Karpas-422 (cell line): ENCODE results near the gene COL13A1. TPM values are rescaled to one million over a fixed set of nuclear protein-coding genes. Genes with fewer than 3 reads are reported as not detected.

Source experiments
- DNase-seq: peaks from one replicate; pipeline ENCODE4 v3.0.0-alpha.2; 2015
- H2AFZ ChIP-seq: fragments of 200-600 bp; sonication (generic); 2 replicates; pipeline ENCODE4 v1.6.1; 2014; ENCODE audit warnings: antibody characterized with exemption, low read length, mixed read lengths
- H3K27ac ChIP-seq: fragments of 200-600 bp; sonication (generic); 2 replicates; pipeline ENCODE4 v1.5.1; 2014; ENCODE audit warnings: mild to moderate bottlenecking, low read length, moderate library complexity
- H3K27me3 ChIP-seq: fragments of 200-600 bp; sonication (generic); 2 replicates; pipeline ENCODE4 v1.6.1; 2014; ENCODE audit warnings: low read length, mixed read lengths
- H3K36me3 ChIP-seq: fragments of 200-600 bp; sonication (generic); 2 replicates; pipeline ENCODE4 v1.6.1; 2014; ENCODE audit warnings: low read length, mixed read lengths; ENCODE audit not compliant: insufficient read depth
- H3K4me1 ChIP-seq: fragments of 200-600 bp; sonication (generic); 2 replicates; pipeline ENCODE4 v1.6.1; 2014; ENCODE audit warnings: mild to moderate bottlenecking, low read length, mixed read lengths
- H3K4me2 ChIP-seq: fragments of 200-600 bp; sonication (generic); 2 replicates; pipeline ENCODE4 v1.6.1; 2014; ENCODE audit warnings: low read length, low read depth, mild to moderate bottlenecking; ENCODE audit not compliant: poor library complexity, severe bottlenecking
- H3K4me3 ChIP-seq: fragments of 200-600 bp; sonication (generic); 2 replicates; pipeline ENCODE4 v1.5.1; 2014; ENCODE audit warnings: mild to moderate bottlenecking, antibody characterized with exemption, low read length, mixed read lengths
- H3K79me2 ChIP-seq: fragments of 200-600 bp; sonication (generic); 2 replicates; pipeline ENCODE4 v1.6.1; 2014; ENCODE audit warnings: mild to moderate bottlenecking, low read length, mixed read lengths
- H3K9ac ChIP-seq: fragments of 200-600 bp; sonication (generic); 2 replicates; pipeline ENCODE4 v1.6.0; 2014; ENCODE audit warnings: low read length
- H3K9me2 ChIP-seq: fragments of 200-600 bp; sonication (generic), shearing (Covaris generic); replicated peaks from 2 replicates; pipeline ENCODE4 v1.6.0; 2014; ENCODE audit warnings: mild to moderate bottlenecking, low read length, moderate library complexity; ENCODE audit not compliant: insufficient read depth
- H3K9me3 ChIP-seq: fragments of 300-700, 200-600 bp; sonication (generic); 2 replicates; pipeline ENCODE4 v1.6.1; 2014; ENCODE audit warnings: low read length, mixed read lengths
- H4K20me1 ChIP-seq: fragments of 200-600 bp; sonication (generic); 2 replicates; pipeline ENCODE4 v1.6.1; 2014; ENCODE audit warnings: mild to moderate bottlenecking, antibody characterized with exemption, low read length, low read depth; ENCODE audit not compliant: insufficient read depth
- total RNA-seq: library from RNA; depleted of rRNA; stranded (reverse); fragments of >200 nt; shearing (Covaris generic); gene quantifications from 2 replicates; pipeline ENCODE4 v1.2.3, GENCODE V29; 2014; ENCODE audit warnings: low replicate concordance

The COL13A1 gene
- total RNA-seq, 1 experiment from 2014 or later = not detected

DNA sequence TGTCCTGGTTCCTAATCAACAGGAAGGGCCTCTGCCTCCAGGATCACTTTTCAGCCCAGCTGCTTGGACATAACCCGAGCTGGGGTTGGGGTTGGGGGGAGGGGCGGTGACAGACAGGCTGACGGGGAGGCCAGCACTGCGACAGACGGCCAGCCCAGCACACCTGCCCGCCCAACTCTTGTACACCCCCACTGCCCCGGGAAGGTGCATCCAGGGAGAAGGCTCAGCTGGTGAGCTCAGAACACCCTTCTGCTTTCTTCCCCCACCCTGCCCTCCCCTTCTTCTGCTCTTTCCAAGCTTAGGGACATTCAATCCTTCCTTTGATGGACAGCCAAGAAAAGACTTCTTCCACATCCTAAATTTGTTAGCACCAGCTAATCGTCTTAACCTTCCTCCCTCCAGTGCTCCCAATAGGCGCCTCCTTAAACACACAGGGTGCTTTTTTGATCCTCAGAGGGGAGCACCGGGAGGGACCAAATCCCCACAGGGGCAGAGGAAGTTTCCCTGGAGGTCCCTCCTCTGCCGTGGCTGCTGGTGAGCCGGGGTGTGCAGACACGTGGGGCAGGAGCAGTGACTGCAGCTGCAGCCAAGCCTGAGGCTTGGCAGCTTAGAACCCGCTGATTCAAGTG lies 44.7 kb downstream of the COL13A1 start:
- H3K27me3 ChIP-seq = no peaks in the 10 kb centered on the region
- H3K79me2 ChIP-seq = no peaks in the 10 kb centered on the region
- H3K9me3 ChIP-seq = no peaks in the 10 kb centered on the region
- H3K4me2 ChIP-seq = no peak overlapping the region
- no peaks in the 10 kb centered on the region for H3K36me3 ChIP-seq
- DNase-seq = no peak
- H3K4me3 ChIP-seq = no peak overlapping the region
- peaks cover 4% of the 10 kb centered on the region; the same call in 1 of the 2 replicates for H3K4me1 ChIP-seq
- no peak overlapping the region for H3K9ac ChIP-seq
- no peaks in the 10 kb centered on the region; the same call in 1 of the 2 replicates for H4K20me1 ChIP-seq
- H2AFZ ChIP-seq = no peak overlapping the region
- no peaks in the 10 kb centered on the region for H3K9me2 ChIP-seq
- no peak overlapping the region for H3K27ac ChIP-seq

DNA sequence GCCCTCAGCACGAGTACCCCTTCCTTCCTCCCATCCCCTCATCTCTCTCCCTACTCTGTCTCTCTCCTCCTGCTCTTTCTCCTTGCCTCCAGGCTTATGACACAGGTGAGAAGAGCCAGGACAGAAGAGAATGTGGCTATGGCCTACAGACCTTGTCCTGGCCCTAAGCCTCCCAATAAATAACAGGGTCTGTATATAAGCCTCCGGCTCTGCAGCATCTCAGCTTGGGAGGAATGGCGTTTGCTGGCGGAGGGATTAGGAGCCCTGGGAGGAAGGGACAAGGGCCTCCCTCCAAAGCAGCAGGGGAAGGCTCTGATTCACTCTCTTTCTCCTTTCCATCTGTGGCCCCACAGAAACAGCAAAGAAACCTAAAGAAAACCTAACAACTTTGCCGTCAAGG lies 45.8 kb downstream of the COL13A1 start:
- no peak overlapping the region for H3K4me3 ChIP-seq
- no peaks in the 10 kb centered on the region for H3K79me2 ChIP-seq
- H3K27me3 ChIP-seq = no peaks in the 10 kb centered on the region
- DNase-seq = no peak
- H3K27ac ChIP-seq = no peak overlapping the region
- no peak overlapping the region for H2AFZ ChIP-seq
- H3K4me2 ChIP-seq = no peak overlapping the region
- H4K20me1 ChIP-seq = no peaks in the 10 kb centered on the region; the same call in 1 of the 2 replicates
- H3K9ac ChIP-seq = no peak overlapping the region
- no peaks in the 10 kb centered on the region for H3K9me3 ChIP-seq
- H3K4me1 ChIP-seq = peaks cover 4% of the 10 kb centered on the region; the same call in 1 of the 2 replicates
- H3K9me2 ChIP-seq = no peaks in the 10 kb centered on the region
- H3K36me3 ChIP-seq = no peaks in the 10 kb centered on the region

DNA sequence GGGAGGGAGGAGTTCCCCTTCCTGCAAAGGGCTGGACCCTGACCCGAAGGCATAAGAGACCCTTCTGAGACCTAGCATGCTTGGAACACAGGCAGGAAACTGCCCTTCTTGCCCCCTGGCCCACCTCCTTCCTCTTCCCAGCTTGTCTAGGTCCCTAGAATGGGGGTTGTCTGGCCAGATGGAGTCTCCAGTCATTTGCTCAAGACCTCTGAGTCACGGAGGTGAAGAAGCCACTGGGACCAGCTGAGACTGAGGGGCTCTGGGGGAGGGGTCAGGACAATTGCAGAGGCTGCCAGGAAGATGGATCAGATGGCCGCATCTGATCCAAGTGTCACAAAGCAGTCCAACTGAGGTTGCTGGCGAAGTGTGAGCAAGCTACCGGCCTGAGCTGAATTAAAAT lies 46.2 kb downstream of the COL13A1 start:
- Histone ChIP-seq H3K4me2 (no peak overlapping the region), H2AFZ (no peak overlapping the region), H3K9ac (no peak overlapping the region), H3K27ac (no peak overlapping the region), H4K20me1 (no peaks in the 10 kb centered on the region; the same call in 1 of the 2 replicates), H3K4me3 (no peak overlapping the region), H3K36me3 (no peaks in the 10 kb centered on the region), H3K4me1 (peaks cover 4% of the 10 kb centered on the region; the same call in 1 of the 2 replicates), H3K9me2 (no peaks in the 10 kb centered on the region), H3K79me2 (no peaks in the 10 kb centered on the region), H3K9me3 (no peaks in the 10 kb centered on the region), H3K27me3 (no peaks in the 10 kb centered on the region)
- DNase-seq = no peak

DNA sequence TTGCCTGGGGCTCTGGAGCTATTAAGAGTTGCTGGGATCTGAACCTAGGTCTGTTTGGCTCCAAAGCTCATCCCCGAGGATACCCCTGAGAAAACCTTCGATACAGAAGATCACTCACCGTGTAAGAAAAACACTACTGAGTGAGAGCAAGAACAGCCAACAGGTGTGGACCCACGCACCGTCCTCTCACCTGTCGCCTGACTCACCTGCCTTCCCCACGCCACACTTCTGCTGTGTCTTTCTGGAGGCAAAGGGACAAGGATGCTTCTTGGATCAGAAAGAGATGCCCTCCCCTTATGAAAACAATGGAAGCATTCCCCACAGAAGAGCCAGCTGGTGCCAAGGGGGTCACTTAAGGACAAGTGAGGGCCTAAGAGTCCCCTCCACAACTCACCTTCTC lies 46.7 kb downstream of the COL13A1 start:
- H3K9ac ChIP-seq = no peak overlapping the region
- DNase-seq = no peak
- no peak overlapping the region for H2AFZ ChIP-seq
- no peaks in the 10 kb centered on the region for H3K9me2 ChIP-seq
- H3K4me2 ChIP-seq = no peak overlapping the region
- H3K9me3 ChIP-seq = no peaks in the 10 kb centered on the region
- peaks cover 4% of the 10 kb centered on the region; the same call in 1 of the 2 replicates for H3K4me1 ChIP-seq
- no peaks in the 10 kb centered on the region; the same call in 1 of the 2 replicates for H4K20me1 ChIP-seq
- H3K4me3 ChIP-seq = no peak overlapping the region
- H3K27ac ChIP-seq = no peak overlapping the region
- H3K27me3 ChIP-seq = no peaks in the 10 kb centered on the region
- H3K36me3 ChIP-seq = no peaks in the 10 kb centered on the region
- H3K79me2 ChIP-seq = no peaks in the 10 kb centered on the region

DNA sequence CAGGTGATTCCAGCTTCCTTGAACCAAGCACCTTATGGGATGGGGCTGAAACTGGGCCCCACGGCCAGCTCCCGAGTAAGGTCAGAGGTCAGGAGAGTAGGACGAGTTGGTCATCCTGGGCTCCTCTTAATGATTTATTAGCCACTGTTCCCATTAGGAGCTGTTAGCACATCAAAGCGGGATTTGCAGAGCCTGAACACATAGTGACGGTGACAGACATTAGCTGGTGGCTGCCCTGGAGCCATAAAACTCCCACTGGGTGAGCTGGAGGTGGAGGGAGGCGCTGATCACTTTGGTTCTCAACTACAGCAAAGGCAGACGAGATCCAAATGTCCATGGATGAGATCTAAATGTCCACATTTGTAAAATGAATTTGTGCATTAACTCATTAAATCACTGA lies 48.1 kb downstream of the COL13A1 start:
- no peaks in the 10 kb centered on the region for H3K79me2 ChIP-seq
- no peaks in the 10 kb centered on the region for H3K27me3 ChIP-seq
- no peaks in the 10 kb centered on the region for H3K9me2 ChIP-seq
- no peaks in the 10 kb centered on the region; the same call in 1 of the 2 replicates for H4K20me1 ChIP-seq
- H3K4me3 ChIP-seq = no peak overlapping the region
- H3K9me3 ChIP-seq = no peaks in the 10 kb centered on the region
- H3K4me1 ChIP-seq = peaks cover 4% of the 10 kb centered on the region; the same call in 1 of the 2 replicates
- H2AFZ ChIP-seq = no peak overlapping the region
- H3K36me3 ChIP-seq = no peaks in the 10 kb centered on the region
- no peak overlapping the region for H3K27ac ChIP-seq
- H3K9ac ChIP-seq = no peak overlapping the region
- H3K4me2 ChIP-seq = no peak overlapping the region
- no peak for DNase-seq

DNA sequence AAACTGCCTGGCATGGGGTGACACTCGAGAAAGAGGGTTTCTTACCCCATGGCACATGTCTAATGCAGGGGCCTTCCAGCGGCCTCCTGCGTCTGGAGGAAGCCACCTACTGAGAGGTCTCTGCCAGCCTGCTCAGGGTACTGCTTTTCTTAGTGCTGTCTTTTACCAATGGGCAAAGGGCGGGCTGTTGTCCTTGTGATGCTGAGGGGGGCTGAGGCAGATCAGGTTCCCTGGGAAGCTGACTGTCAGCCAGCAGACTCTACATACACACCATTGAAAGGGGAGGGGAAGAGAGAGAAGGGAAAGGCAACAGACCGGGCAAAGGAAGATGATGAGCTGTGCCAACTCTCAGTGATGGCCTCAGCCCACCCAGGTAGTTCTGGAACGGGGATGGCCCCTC lies 48.7 kb downstream of the COL13A1 start:
- Histone ChIP-seq H3K9me2 (no peaks in the 10 kb centered on the region), H3K4me1 (peaks cover 4% of the 10 kb centered on the region; the same call in 1 of the 2 replicates), H4K20me1 (no peaks in the 10 kb centered on the region; the same call in 1 of the 2 replicates), H3K79me2 (no peaks in the 10 kb centered on the region), H3K4me3 (no peak overlapping the region), H2AFZ (no peak overlapping the region), H3K4me2 (no peak overlapping the region), H3K9me3 (no peaks in the 10 kb centered on the region), H3K27ac (no peak overlapping the region), H3K36me3 (no peaks in the 10 kb centered on the region), H3K27me3 (no peaks in the 10 kb centered on the region), H3K9ac (no peak overlapping the region)
- DNase-seq = no peak

DNA sequence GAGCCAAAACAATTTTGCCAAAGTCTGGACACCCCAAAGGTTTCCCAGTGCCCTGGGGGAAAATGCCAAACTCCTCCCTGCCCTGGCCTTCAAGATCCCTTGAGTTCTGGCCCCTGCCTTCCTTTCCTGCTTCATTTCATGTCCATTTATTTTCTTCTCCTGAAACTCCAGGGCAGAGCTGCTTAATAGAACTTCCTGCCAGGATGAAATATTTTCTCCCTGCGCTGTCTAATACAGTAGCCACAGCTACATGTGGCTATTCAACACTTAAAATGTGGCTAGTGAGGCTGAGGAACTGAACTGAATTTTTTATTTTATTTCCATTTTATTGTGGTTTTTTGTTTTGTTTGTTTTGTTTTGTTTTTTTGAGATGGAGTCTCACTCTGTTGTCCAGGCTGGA lies 49.6 kb downstream of the COL13A1 start:
- H3K27ac ChIP-seq = no peak overlapping the region
- no peaks in the 10 kb centered on the region; the same call in 1 of the 2 replicates for H4K20me1 ChIP-seq
- H3K79me2 ChIP-seq = no peaks in the 10 kb centered on the region
- H3K36me3 ChIP-seq = no peaks in the 10 kb centered on the region
- DNase-seq = no peak
- no peak overlapping the region for H3K9ac ChIP-seq
- H2AFZ ChIP-seq = no peak overlapping the region
- no peaks in the 10 kb centered on the region for H3K9me2 ChIP-seq
- peaks cover 4% of the 10 kb centered on the region; the same call in 1 of the 2 replicates for H3K4me1 ChIP-seq
- H3K27me3 ChIP-seq = no peaks in the 10 kb centered on the region
- H3K4me2 ChIP-seq = no peak overlapping the region
- no peak overlapping the region for H3K4me3 ChIP-seq
- H3K9me3 ChIP-seq = no peaks in the 10 kb centered on the region

DNA sequence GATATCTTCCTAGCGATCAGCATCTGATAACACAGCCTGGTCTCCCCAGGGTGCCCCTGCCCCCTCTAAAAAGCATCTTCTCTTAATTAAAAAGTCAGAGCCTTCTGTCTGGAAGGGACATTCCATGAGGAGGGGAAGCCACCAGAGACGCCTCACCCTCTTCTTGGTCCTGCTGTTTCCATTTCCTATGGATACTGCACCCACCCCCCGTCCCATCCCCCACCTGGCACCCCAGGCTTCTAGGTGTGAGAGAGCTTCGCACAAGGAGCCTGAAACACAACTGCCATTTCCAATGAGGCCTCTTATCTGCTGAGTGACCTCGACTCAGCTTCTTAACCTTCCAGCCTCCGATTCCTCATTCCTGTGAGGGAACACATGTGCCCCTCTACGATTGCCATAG lies 51.4 kb downstream of the COL13A1 start:
- H3K9me2 ChIP-seq = no peaks in the 10 kb centered on the region
- H3K27ac ChIP-seq = no peak overlapping the region
- no peak overlapping the region for H3K4me2 ChIP-seq
- H4K20me1 ChIP-seq = no peaks in the 10 kb centered on the region; the same call in 1 of the 2 replicates
- H3K79me2 ChIP-seq = no peaks in the 10 kb centered on the region
- peaks cover 4% of the 10 kb centered on the region; the same call in 1 of the 2 replicates for H3K4me1 ChIP-seq
- no peaks in the 10 kb centered on the region for H3K27me3 ChIP-seq
- no peaks in the 10 kb centered on the region for H3K36me3 ChIP-seq
- H3K4me3 ChIP-seq = no peak overlapping the region
- no peak overlapping the region for H2AFZ ChIP-seq
- H3K9ac ChIP-seq = no peak overlapping the region
- no peak for DNase-seq
- H3K9me3 ChIP-seq = no peaks in the 10 kb centered on the region
